Glomerular visceral epithelial cell (primary cell): ENCODE data around the gene MGAT4A.
"Not testable (repeated sequence)": the region's sequence is repeated elsewhere in the genome, so short reads cannot be mapped to it uniquely, and the experiment has no call there.

Source experiments
- DNase-seq: peaks from one replicate; pipeline ENCODE4 v3.0.0-alpha.2; 2016; ENCODE audit errors: extremely low spot score

Gene MGAT4A

GRCh38 chr2:98702858-98703620 is 27.9 kb downstream of the MGAT4A start:
- DNase-seq = no peak

GRCh38 chr2:98702127-98702802 is 28.7 kb downstream of the MGAT4A start:
- DNase-seq = no peak

GRCh38 chr2:98701230-98701629 is 29.7 kb downstream of the MGAT4A start:
- no peak for DNase-seq

GRCh38 chr2:98698896-98699295 is 32.0 kb downstream of the MGAT4A start:
- no peak for DNase-seq

GRCh38 chr2:98697651-98698337 is 33.1 kb downstream of the MGAT4A start:
- DNase-seq = no peak

- DNase-seq = no peak
These were observed 34.7 kb downstream of the MGAT4A start for GRCh38 chr2:98696200-98696599.

GRCh38 chr2:98695255-98695654 is 35.7 kb downstream of the MGAT4A start:
- no peak for DNase-seq

GRCh38 chr2:98693477-98693876 is 37.5 kb downstream of the MGAT4A start:
- DNase-seq = no peak

GRCh38 chr2:98692090-98693054 is 38.6 kb downstream of the MGAT4A start:
- no peak for DNase-seq

GRCh38 chr2:98691303-98691702 is 39.6 kb downstream of the MGAT4A start:
- no peak for DNase-seq

- peak; percentile 26 for DNase-seq
These were observed 44.7 kb downstream of the MGAT4A start for GRCh38 chr2:98685930-98686887.

- DNase-seq = no peak
These were observed 47.2 kb downstream of the MGAT4A start for GRCh38 chr2:98683728-98684127.

GRCh38 chr2:98676742-98677141 is 54.2 kb downstream of the MGAT4A start:
- no peak for DNase-seq

GRCh38 chr2:98674233-98674964 is 56.5 kb downstream of the MGAT4A start:
- no peak for DNase-seq

- peak; percentile 19 for DNase-seq
These were observed 61.3 kb downstream of the MGAT4A start for GRCh38 chr2:98669675-98670074.

GRCh38 chr2:98665677-98666076 is 65.3 kb downstream of the MGAT4A start:
- no peak for DNase-seq

GRCh38 chr2:98664323-98664722 is 66.6 kb downstream of the MGAT4A start:
- DNase-seq = no peak

- DNase-seq = no peak
These were observed 67.3 kb downstream of the MGAT4A start for GRCh38 chr2:98663511-98664090.

GRCh38 chr2:98659491-98659840 is 71.5 kb downstream of the MGAT4A start:
- not testable (repeated sequence) for DNase-seq
